ENCODE measurements around the gene IL18.

DNA sequence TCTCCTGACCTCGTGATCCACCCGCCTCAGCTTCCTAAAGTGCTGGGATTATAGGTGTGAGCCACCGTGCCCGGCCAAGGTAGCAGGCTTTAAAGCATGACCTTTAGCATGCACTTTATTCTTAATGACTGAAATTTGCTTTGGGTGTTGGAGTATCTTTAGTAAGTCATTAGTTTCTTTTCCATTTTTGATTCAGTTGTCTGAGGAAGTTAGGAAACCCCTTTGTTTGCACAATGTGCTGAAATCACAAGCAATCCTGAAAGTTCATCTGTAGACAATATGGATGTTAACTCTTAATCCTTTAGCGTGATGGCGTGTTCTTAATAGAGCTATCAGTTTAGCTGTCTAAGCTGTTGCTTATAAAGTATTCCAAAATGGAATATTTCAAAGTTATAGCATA, 60.4 kb downstream of the IL18 start:
- no peak for TF ChIP-seq CTCF (conservative IDR thresholded peaks at IDR 0.05 in 1 of 2, IDR thresholded peaks at IDR 0.05 in 1 of 2; ENCODE audit: low read depth in 1 of 2, low read length in 2 of 2)
- no peak for TF ChIP-seq EZH2 (IDR thresholded peaks at IDR 0.05; ENCODE audit: low read length, missing control alignments)
